DOHH2 (cell line): ENCODE results near the gene GOLT1A.

Experiments used
- H3F3A ChIP-seq: fragments of 200-600 bp; sonication (generic), shearing (Covaris generic); 2 replicates; pipeline ENCODE4 v1.6.0; 2016; ENCODE audit warnings: antibody characterized with exemption, mild to moderate bottlenecking; ENCODE audit not compliant: control insufficient read depth, insufficient read depth
- H3K27ac ChIP-seq: fragments of 200-600 bp; sonication (generic); 2 replicates; pipeline ENCODE4 v1.5.1; 2014; ENCODE audit warnings: low read depth, mild to moderate bottlenecking, low read length, moderate library complexity
- H3K27me3 ChIP-seq: fragments of 200-600 bp; sonication (generic); 2 replicates; pipeline ENCODE4 v1.6.1; 2014; ENCODE audit warnings: mild to moderate bottlenecking, low read length, mixed read lengths; ENCODE audit not compliant: control insufficient read depth
- H3K36me3 ChIP-seq: fragments of 200-600 bp; sonication (generic); 2 replicates; pipeline ENCODE4 v1.6.1; 2014; ENCODE audit warnings: mild to moderate bottlenecking, low read length, moderate library complexity, mixed read lengths; ENCODE audit not compliant: control insufficient read depth
- H3K4me1 ChIP-seq: fragments of 200-600 bp; sonication (generic); 2 replicates; pipeline ENCODE4 v1.6.1; 2014; ENCODE audit warnings: mild to moderate bottlenecking, low read length, mixed read lengths; ENCODE audit not compliant: control insufficient read depth
- H3K4me2 ChIP-seq: fragments of 200-600 bp; sonication (generic); 2 replicates; pipeline ENCODE4 v1.6.0; 2014; ENCODE audit warnings: mild to moderate bottlenecking, low read length, moderate library complexity
- H3K4me3 ChIP-seq: fragments of 200-600 bp; sonication (generic); 2 replicates; pipeline ENCODE4 v1.5.1; 2014; ENCODE audit warnings: mild to moderate bottlenecking, low read length, mixed read lengths
- H3K79me2 ChIP-seq: fragments of 200-600 bp; sonication (generic); 2 replicates; pipeline ENCODE4 v1.6.1; 2014; ENCODE audit warnings: mild to moderate bottlenecking, low read length, mixed read lengths; ENCODE audit not compliant: control insufficient read depth
- H3K9me2 ChIP-seq: fragments of 200-600 bp; sonication (generic); replicated peaks from 2 replicates; pipeline ENCODE4 v1.6.1; 2014; ENCODE audit warnings: mild to moderate bottlenecking, low read length, mixed read lengths; ENCODE audit not compliant: control insufficient read depth
- H3K9me3 ChIP-seq: fragments of 200-600 bp; sonication (generic); 2 replicates; pipeline ENCODE4 v1.6.1; 2014; ENCODE audit warnings: antibody characterized with exemption, low read length, mixed read lengths; ENCODE audit not compliant: control insufficient read depth, insufficient read depth
- H4K20me1 ChIP-seq: fragments of 200-600 bp; sonication (generic); 2 replicates; pipeline ENCODE4 v1.6.0; 2014; ENCODE audit warnings: low read depth, mild to moderate bottlenecking, antibody characterized with exemption, low read length, moderate library complexity; ENCODE audit not compliant: control insufficient read depth, insufficient read depth
- EZH2phosphoT487 ChIP-seq: fragments of 200-600 bp; sonication (generic); IDR thresholded peaks from 2 replicates; pipeline ENCODE4 v1.6.1; 2017; ENCODE audit warnings: borderline replicate concordance, mild to moderate bottlenecking, antibody characterized with exemption, low read length, moderate library complexity, mixed read lengths
- TF ChIP-seq, protein P1 (sequence below): fragments of 200-600 bp; sonication (generic); IDR thresholded peaks from one replicate; pipeline ENCODE4 v1.5.1; 2014; ENCODE audit warnings: antibody characterized with exemption, mild to moderate bottlenecking, low read depth, low read length; ENCODE audit not compliant: poor library complexity, severe bottlenecking

GOLT1A gene

GRCh38 chr1:204203206-204203767 is 10.5 kb downstream of the GOLT1A start:
- Histone ChIP-seq H3K4me2 (no peak overlapping the region), H3K79me2 (no peaks in the 10 kb centered on the region), H3K4me1 (no peaks in the 10 kb centered on the region), H3F3A (no peaks in the 10 kb centered on the region), H3K4me3 (no peak overlapping the region), H3K9me2 (no peaks in the 10 kb centered on the region), H4K20me1 (no peaks in the 10 kb centered on the region), H3K27ac (no peak overlapping the region), H3K27me3 (peaks cover 21% of the 10 kb centered on the region; the same call in 1 of the 2 replicates), H3K9me3 (no peaks in the 10 kb centered on the region), H3K36me3 (no peaks in the 10 kb centered on the region)
- TF ChIP-seq, protein P1, sequence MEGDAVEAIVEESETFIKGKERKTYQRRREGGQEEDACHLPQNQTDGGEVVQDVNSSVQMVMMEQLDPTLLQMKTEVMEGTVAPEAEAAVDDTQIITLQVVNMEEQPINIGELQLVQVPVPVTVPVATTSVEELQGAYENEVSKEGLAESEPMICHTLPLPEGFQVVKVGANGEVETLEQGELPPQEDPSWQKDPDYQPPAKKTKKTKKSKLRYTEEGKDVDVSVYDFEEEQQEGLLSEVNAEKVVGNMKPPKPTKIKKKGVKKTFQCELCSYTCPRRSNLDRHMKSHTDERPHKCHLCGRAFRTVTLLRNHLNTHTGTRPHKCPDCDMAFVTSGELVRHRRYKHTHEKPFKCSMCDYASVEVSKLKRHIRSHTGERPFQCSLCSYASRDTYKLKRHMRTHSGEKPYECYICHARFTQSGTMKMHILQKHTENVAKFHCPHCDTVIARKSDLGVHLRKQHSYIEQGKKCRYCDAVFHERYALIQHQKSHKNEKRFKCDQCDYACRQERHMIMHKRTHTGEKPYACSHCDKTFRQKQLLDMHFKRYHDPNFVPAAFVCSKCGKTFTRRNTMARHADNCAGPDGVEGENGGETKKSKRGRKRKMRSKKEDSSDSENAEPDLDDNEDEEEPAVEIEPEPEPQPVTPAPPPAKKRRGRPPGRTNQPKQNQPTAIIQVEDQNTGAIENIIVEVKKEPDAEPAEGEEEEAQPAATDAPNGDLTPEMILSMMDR = no peak
- no peak for TF ChIP-seq EZH2phosphoT487

- H3F3A ChIP-seq = no peaks in the 10 kb centered on the region
- H3K9me2 ChIP-seq = no peaks in the 10 kb centered on the region
- H3K4me1 ChIP-seq = no peaks in the 10 kb centered on the region
- TF ChIP-seq, protein P1 = no peak
- TF ChIP-seq EZH2phosphoT487 = no peak
- peaks cover 19% of the 10 kb centered on the region; the same call in 1 of the 2 replicates for H3K27me3 ChIP-seq
- H3K79me2 ChIP-seq = no peaks in the 10 kb centered on the region
- H3K27ac ChIP-seq = no peak overlapping the region
- H3K4me3 ChIP-seq = no peak overlapping the region
- no peaks in the 10 kb centered on the region for H3K36me3 ChIP-seq
- no peaks in the 10 kb centered on the region for H3K9me3 ChIP-seq
- H4K20me1 ChIP-seq = no peaks in the 10 kb centered on the region
- H3K4me2 ChIP-seq = no peak overlapping the region
Observed at GRCh38 chr1:204202481-204202880, 11.3 kb downstream of the GOLT1A start.

DNA sequence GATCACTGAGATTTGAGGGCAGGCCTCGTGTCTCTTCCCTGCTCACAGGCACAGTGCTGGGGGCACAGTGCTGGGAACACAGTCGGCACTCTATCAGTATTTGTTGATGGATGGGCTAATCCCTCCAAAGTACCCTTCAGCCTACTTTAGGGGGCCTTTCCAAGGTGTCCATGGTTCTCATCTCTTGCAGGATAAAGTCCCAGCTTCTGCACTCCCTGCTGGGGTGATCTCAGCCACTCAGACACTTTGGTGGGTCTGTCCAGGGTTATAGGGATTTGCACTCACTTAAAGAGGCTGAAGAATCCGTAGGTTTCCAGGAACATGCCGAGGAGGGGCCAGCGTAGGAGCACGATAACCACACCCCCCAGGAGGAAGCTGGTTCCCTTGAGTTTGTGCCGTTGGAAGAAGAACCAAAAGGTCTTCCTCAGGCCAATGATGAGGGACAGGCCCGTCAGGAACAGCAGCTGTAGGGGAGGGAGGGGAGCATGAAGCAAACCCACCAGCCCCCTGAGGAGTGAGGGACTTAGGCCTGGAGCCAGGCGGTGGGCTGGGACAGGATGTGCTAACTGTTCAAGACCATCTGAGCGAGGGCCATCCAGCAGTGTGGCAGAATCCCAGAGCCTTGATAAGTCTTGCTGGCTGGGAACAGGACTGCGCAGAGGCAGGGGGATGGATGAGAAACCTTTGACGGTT is 12.3 kb downstream of the GOLT1A start:
- Histone ChIP-seq H3K27ac (no peak overlapping the region), H3K27me3 (peaks cover 12% of the 10 kb centered on the region; the same call in 1 of the 2 replicates)

More for the DNA sequence above, 12.3 kb downstream of the GOLT1A start:
- Histone ChIP-seq H3K4me3 (no peak overlapping the region), H3F3A (no peaks in the 10 kb centered on the region), H3K4me1 (no peaks in the 10 kb centered on the region), H3K9me3 (no peaks in the 10 kb centered on the region), H4K20me1 (no peaks in the 10 kb centered on the region), H3K79me2 (no peaks in the 10 kb centered on the region), H3K36me3 (no peaks in the 10 kb centered on the region), H3K9me2 (no peaks in the 10 kb centered on the region), H3K4me2 (no peak overlapping the region)
- TF ChIP-seq EZH2phosphoT487 = no peak
- TF ChIP-seq, protein P1 = no peak
